Keratinocyte (primary cell): Measurements from ENCODE around the gene CELSR1. TPM values are rescaled to one million over a fixed set of nuclear protein-coding genes. Genes with fewer than 3 reads are reported as not detected.

Experiments used
- DNase-seq: peaks from one replicate; pipeline ENCODE4 v3.0.0-alpha.2; 2011; ENCODE audit warnings: low read depth, missing footprints, low spot score
- FAIRE-seq: peaks from 2 replicates; lab custom pipeline; 2011; peaks lifted over from hg19 to GRCh38; lab: Jason Lieb, UNC
- H2AFZ ChIP-seq: 2 replicates; pipeline ENCODE4 v1.6.0; 2012; ENCODE audit warnings: low read length, control low read depth, inconsistent platforms; ENCODE audit not compliant: control insufficient read depth
- H3K27ac ChIP-seq: 2 replicates; pipeline ENCODE4 v1.5.1; 2011; ENCODE audit warnings: low read length; ENCODE audit not compliant: control insufficient read depth, insufficient read depth
- H3K27me3 ChIP-seq: 3 replicates; pipeline ENCODE4 v1.6.0; 2011; ENCODE audit warnings: low read length; ENCODE audit not compliant: control insufficient read depth, insufficient read depth; ENCODE audit errors: extremely low read depth
- H3K36me3 ChIP-seq, 2 experiments: 2 replicates in 1 of 2; 3 replicates in 1 of 2; pipeline ENCODE4 v1.5.1; 2011; ENCODE audit warnings: low read length in 2 of 2, mild to moderate bottlenecking in 1 of 2; ENCODE audit not compliant: control insufficient read depth in 2 of 2, insufficient read depth in 2 of 2; ENCODE audit errors: extremely low read depth in 1 of 2
- H3K4me1 ChIP-seq: 3 replicates; pipeline ENCODE4 v1.5.1; 2011; ENCODE audit warnings: low read length; ENCODE audit not compliant: control insufficient read depth, insufficient read depth; ENCODE audit errors: extremely low read depth
- H3K4me2 ChIP-seq: 3 replicates; pipeline ENCODE4 v1.6.0; 2011; ENCODE audit warnings: low read depth, low read length; ENCODE audit not compliant: control insufficient read depth, insufficient read depth; ENCODE audit errors: extremely low read depth
- H3K4me3 ChIP-seq, 3 experiments: fragments of 200-600 bp in 1 of 3; sonication (generic) in 1 of 3; 2 replicates in 2 of 3; 3 replicates in 1 of 3; pipeline ENCODE4 v1.5.1; 2011 to 2016; ENCODE audit warnings: low read length in 3 of 3, mild to moderate bottlenecking in 3 of 3, control low read depth in 2 of 3, inconsistent platforms in 1 of 3, low read depth in 1 of 3, mixed read lengths in 1 of 3, mixed run types in 1 of 3, moderate library complexity in 1 of 3; ENCODE audit not compliant: control insufficient read depth in 2 of 3, insufficient read depth in 2 of 3; ENCODE audit errors: extremely low read depth in 1 of 3
- H3K79me2 ChIP-seq: 2 replicates; pipeline ENCODE4 v1.6.0; 2012; ENCODE audit warnings: low read length; ENCODE audit not compliant: control insufficient read depth, insufficient read depth
- H3K9ac ChIP-seq: 3 replicates; pipeline ENCODE4 v1.6.0; 2011; ENCODE audit warnings: low read length; ENCODE audit not compliant: control insufficient read depth, insufficient read depth; ENCODE audit errors: extremely low read depth
- H3K9me1 ChIP-seq: 3 replicates; pipeline ENCODE4 v1.6.0; 2011; ENCODE audit warnings: low read length; ENCODE audit not compliant: control insufficient read depth, insufficient read depth; ENCODE audit errors: extremely low read depth
- H3K9me3 ChIP-seq: 2 replicates; pipeline ENCODE4 v1.5.1; 2012; ENCODE audit warnings: low read depth, low read length; ENCODE audit not compliant: control insufficient read depth
- H4K20me1 ChIP-seq: 3 replicates; pipeline ENCODE4 v1.6.0; 2011; ENCODE audit warnings: low read length; ENCODE audit not compliant: control insufficient read depth, insufficient read depth; ENCODE audit errors: extremely low read depth
- EZH2 ChIP-seq: IDR thresholded peaks from one replicate; pipeline ENCODE4 v1.6.1; 2012; ENCODE audit warnings: inconsistent platforms, mild to moderate bottlenecking, low read length, moderate library complexity
- dilution Hi-C: fragments of 300-500 bp; cut with MboI; formaldehyde crosslinking; loops from one replicate; pipeline ENCODE4 v1.7.0; 2020; ENCODE audit warnings: low sequenced_read_pairs; ENCODE audit not compliant: extremely low pct_ligation_motif_present
- polyA plus RNA-seq, 5 experiments: library from polyadenylated mRNA; depleted of rRNA in 3 of 5; stranded (reverse) in 3 of 5; stranded (forward) in 1 of 5; unstranded in 1 of 5; fragments of >200 nt; gene quantifications; 1 replicate in 1 of 5; 2 replicates in 3 of 5; 3 replicates in 1 of 5; pipeline versions ENCODE4 v1.2.1 to v1.2.3, GENCODE V29; 2011 to 2012; ENCODE audit warnings: missing spikeins in 2 of 5, low read depth in 1 of 5, low replicate concordance in 1 of 5
- TF ChIP-seq, protein P1 (sequence below), 3 experiments: IDR thresholded peaks in 1 of 3; conservative IDR thresholded peaks in 1 of 3; optimal IDR thresholded peaks in 1 of 3; 2 replicates in 2 of 3; 3 replicates in 1 of 3; pipeline versions ENCODE3 to v1.5.1; 2011; ENCODE audit warnings: low read length in 3 of 3, mild to moderate bottlenecking in 3 of 3, moderate library complexity in 2 of 3, control low read depth in 1 of 3, inconsistent platforms in 1 of 3; ENCODE audit not compliant: insufficient read depth in 2 of 3; ENCODE audit errors: extremely low read depth in 1 of 3

Gene CELSR1
- polyA plus RNA-seq, 1 donor (not counting 4 experiments of a cell fraction or from before 2014, with no cell fraction given) = 16.1 TPM

DNA sequence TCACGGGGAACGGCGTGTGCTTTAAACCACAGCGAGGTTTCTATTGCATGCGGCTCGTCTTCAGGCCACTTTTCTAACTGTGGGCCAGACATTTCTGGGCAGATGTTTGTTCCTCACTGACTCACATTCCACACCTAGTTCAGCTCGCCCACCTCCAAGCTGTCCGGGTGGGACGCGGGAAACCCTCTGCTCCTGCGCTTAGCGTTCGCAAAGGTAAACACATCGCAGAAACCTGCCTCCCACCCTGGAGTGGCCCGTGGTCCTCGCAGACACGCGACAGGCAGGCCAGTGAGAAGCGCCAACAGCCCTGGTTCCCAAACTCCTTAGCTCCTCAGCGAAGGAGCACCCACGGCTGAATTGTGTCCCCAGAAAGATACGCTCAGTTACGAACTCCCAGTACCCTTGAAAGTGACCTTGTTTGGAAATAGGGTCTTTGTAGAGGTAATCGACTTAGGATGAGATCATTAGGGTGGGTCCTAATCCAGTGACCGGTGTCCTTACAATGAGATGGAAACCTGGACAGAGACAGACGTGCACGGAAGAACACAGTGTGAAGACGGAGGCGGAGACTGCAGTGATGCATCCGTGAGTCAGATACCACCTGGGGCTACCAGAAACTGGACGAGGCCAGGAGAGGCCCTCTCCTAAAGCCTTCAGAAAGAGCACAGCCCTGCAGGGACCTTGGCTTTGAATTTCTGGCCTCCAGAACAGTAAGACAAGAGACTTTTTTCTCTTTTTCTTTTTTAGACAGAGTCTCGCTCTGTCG is 82.7 kb downstream of the CELSR1 start:
- TF ChIP-seq EZH2 = no peak
- TF ChIP-seq, protein P1, sequence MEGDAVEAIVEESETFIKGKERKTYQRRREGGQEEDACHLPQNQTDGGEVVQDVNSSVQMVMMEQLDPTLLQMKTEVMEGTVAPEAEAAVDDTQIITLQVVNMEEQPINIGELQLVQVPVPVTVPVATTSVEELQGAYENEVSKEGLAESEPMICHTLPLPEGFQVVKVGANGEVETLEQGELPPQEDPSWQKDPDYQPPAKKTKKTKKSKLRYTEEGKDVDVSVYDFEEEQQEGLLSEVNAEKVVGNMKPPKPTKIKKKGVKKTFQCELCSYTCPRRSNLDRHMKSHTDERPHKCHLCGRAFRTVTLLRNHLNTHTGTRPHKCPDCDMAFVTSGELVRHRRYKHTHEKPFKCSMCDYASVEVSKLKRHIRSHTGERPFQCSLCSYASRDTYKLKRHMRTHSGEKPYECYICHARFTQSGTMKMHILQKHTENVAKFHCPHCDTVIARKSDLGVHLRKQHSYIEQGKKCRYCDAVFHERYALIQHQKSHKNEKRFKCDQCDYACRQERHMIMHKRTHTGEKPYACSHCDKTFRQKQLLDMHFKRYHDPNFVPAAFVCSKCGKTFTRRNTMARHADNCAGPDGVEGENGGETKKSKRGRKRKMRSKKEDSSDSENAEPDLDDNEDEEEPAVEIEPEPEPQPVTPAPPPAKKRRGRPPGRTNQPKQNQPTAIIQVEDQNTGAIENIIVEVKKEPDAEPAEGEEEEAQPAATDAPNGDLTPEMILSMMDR (optimal IDR thresholded peaks at IDR 0.05 in 1 of 3, IDR thresholded peaks at IDR 0.05 in 1 of 3, conservative IDR thresholded peaks at IDR 0.05 in 1 of 3; ENCODE audit: extremely low read depth in 1 of 3, insufficient read depth in 2 of 3, low read length in 3 of 3) = no peak
- H3K27me3 ChIP-seq = no peaks in the 10 kb centered on the region
- DNase-seq (peak; percentile 77), FAIRE-seq (peak; percentile 99)
- H3K9ac ChIP-seq = peak overlapping the region; percentile 81
- H3K4me3 ChIP-seq = no peak overlapping the region
- peaks cover 76% of the 10 kb centered on the region for H3K4me1 ChIP-seq
- H3K9me1 ChIP-seq = peaks cover 11% of the 10 kb centered on the region
- H3K27ac ChIP-seq = peak overlapping the region; percentile 95
- dilution Hi-C loops = no loop called here
- H2AFZ ChIP-seq = no peak overlapping the region
- H3K9me3 ChIP-seq = no peaks in the 10 kb centered on the region
- peaks cover 4% of the 10 kb centered on the region for H4K20me1 ChIP-seq
- peaks cover 8 to 16% of the 10 kb centered on the region in 2 experiments for H3K36me3 ChIP-seq
- H3K79me2 ChIP-seq = peaks cover 32% of the 10 kb centered on the region
- peak overlapping the region; percentile 72 for H3K4me2 ChIP-seq

DNA sequence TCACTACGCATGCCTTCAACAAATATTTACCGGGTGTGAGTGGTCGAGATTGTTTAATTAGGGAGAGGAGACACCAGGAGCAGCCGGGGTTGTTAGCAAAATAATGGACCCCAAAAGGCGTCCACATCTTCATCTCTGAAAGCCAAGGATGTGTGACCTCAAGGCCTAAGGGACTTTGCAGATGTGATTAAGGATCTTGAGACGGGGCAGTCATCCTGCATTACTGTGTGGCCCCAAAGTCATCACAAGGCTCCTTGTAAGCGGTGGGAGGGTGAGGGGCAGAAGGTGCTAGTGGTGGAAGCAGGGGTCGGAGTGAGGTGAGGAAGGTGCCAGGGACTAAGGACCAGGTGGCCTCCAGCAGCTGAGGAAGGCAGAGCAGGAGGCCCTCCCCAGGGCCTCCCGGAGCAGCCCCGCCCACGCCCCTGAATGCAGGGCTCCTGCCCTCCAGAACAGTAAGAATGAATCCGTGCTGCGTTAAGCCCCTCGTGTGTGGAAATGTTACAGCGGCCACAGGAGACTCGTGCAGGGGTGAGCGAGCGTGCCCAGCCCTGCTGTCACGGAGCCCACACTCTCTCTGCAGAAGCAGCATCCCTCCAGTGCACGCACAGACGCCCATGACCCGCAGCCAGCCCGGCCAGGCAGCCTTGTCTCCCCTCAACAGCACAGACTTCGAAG is 83.5 kb downstream of the CELSR1 start:
- Histone ChIP-seq H2AFZ (no peak overlapping the region), H3K4me1 (peaks cover 76% of the 10 kb centered on the region), H3K27ac (peak overlapping the region; percentile 95), H3K36me3 (peaks cover 8 to 16% of the 10 kb centered on the region in 2 experiments), H4K20me1 (peaks cover 4% of the 10 kb centered on the region), H3K27me3 (no peaks in the 10 kb centered on the region), H3K9me1 (peaks cover 11% of the 10 kb centered on the region), H3K4me3 (no peak overlapping the region), H3K4me2 (peak overlapping the region; percentile 72), H3K9ac (peak overlapping the region; percentile 81), H3K9me3 (no peaks in the 10 kb centered on the region), H3K79me2 (peaks cover 34% of the 10 kb centered on the region)
- TF ChIP-seq EZH2 = no peak
- TF ChIP-seq, protein P1 (optimal IDR thresholded peaks at IDR 0.05 in 1 of 3, IDR thresholded peaks at IDR 0.05 in 1 of 3, conservative IDR thresholded peaks at IDR 0.05 in 1 of 3; ENCODE audit: extremely low read depth in 1 of 3, insufficient read depth in 2 of 3, low read length in 3 of 3) = no peak
- dilution Hi-C loops = no loop called here
- FAIRE-seq = no peak
- DNase-seq = no peak
